HL-60 (cell line): ENCODE results near the gene OR2W1.

Experiments
- DNase-seq, 2 experiments: peaks; one replicate each; pipeline ENCODE4 v3.0.0-alpha.2; 2010 to 2020; ENCODE audit warnings: low read depth in 1 of 2, low spot score in 1 of 2
- H3K27ac ChIP-seq: fragments of 250-450 bp; sonication (Bioruptor Pico); replicated peaks from 2 replicates; pipeline ENCODE4 v1.5.1; 2020; ENCODE audit warnings: mild to moderate bottlenecking, moderate library complexity
- H3K27me3 ChIP-seq: fragments of 250-450 bp; sonication (Bioruptor Pico); 2 replicates; pipeline ENCODE4 v1.5.1; 2021; ENCODE audit warnings: mild to moderate bottlenecking, moderate library complexity; ENCODE audit not compliant: insufficient read depth, poor library complexity, severe bottlenecking
- H3K4me3 ChIP-seq: replicated peaks from 2 replicates; pipeline ENCODE4 v1.5.1; 2011; ENCODE audit warnings: mild to moderate bottlenecking, control low read depth, low read length; ENCODE audit not compliant: insufficient read depth
- CTCF ChIP-seq: IDR thresholded peaks from one replicate; pipeline ENCODE4 v1.5.1; 2011; ENCODE audit warnings: low read length, control low read depth, inconsistent platforms; ENCODE audit not compliant: insufficient read depth
- GABPA ChIP-seq: IDR thresholded peaks from 2 replicates; pipeline ENCODE4 v1.6.1; 2012; ENCODE audit warnings: low read depth
- POLR2AphosphoS5 ChIP-seq: IDR thresholded peaks from 2 replicates; pipeline ENCODE4 v1.6.1; 2012; ENCODE audit warnings: low read depth
- REST ChIP-seq: IDR thresholded peaks from 2 replicates; pipeline ENCODE4 v1.6.1; 2012; ENCODE audit warnings: low read depth; ENCODE audit not compliant: insufficient replicate concordance
- SPI1 ChIP-seq: IDR thresholded peaks from 2 replicates; pipeline ENCODE4 v1.6.1; 2012; ENCODE audit warnings: low read depth, mild to moderate bottlenecking, borderline replicate concordance

Gene OR2W1

GRCh38 chr6:29081312-29081711 is 36.3 kb upstream of the OR2W1 start:
- no peaks in the 10 kb centered on the region for H3K27me3 ChIP-seq
- DNase-seq: no peak
- TF ChIP-seq CTCF: no peak
- no peak for TF ChIP-seq REST
- TF ChIP-seq POLR2AphosphoS5: no peak
- no peak for TF ChIP-seq GABPA
- no peak for TF ChIP-seq SPI1
- H3K4me3 ChIP-seq: no peak overlapping the region
- no peak overlapping the region for H3K27ac ChIP-seq

- H3K27ac ChIP-seq: no peak overlapping the region
- no peak for DNase-seq
- no peak overlapping the region for H3K4me3 ChIP-seq
- no peaks in the 10 kb centered on the region for H3K27me3 ChIP-seq
- TF ChIP-seq POLR2AphosphoS5 (no peak), GABPA (no peak), CTCF (no peak), SPI1 (no peak), REST (no peak)
These were observed 34.2 kb upstream of the OR2W1 start for GRCh38 chr6:29079203-29079602.

GRCh38 chr6:29071831-29072723 is 27.1 kb upstream of the OR2W1 start:
- TF ChIP-seq REST (no peak), CTCF (peak; percentile 72), POLR2AphosphoS5 (no peak), SPI1 (no peak)
- Histone ChIP-seq H3K27me3 (peaks cover 4% of the 10 kb centered on the region), H3K4me3 (no peak overlapping the region), H3K27ac (no peak overlapping the region)
- DNase-seq: peak in 1 of 2 experiments; percentile 10
